HPDE6-E6E7 (cell line): ENCODE measurements around the gene KLK13.

Source experiments
- DNase-seq: peaks from one replicate; pipeline ENCODE4 v3.0.0; 2011; ENCODE audit warnings: missing footprints; ENCODE audit errors: extremely low spot score

The KLK13 gene

GRCh38 chr19:51060973-51061372, 3.9 kb downstream of the KLK13 start:
- no peak for DNase-seq

DNA sequence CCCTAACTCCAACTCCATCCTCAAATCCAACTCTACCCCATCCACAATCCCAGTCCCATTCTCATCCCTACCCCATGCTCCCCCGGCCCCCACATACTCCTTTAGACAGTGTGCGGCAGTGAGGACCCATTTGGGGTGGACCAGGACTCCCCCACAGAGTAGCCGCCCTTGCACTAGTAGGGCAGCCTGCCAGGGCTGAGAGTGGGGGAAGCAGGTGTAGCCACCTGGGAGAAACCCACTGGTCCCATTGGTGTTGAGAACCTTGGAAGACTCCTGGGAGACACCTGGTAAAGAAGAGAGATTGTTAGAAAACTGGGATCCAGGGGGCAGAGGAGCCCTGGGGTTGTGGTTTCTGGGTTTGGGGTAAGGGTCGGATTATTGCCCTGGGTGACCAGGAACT, 4.6 kb downstream of the KLK13 start:
- no peak for DNase-seq

DNA sequence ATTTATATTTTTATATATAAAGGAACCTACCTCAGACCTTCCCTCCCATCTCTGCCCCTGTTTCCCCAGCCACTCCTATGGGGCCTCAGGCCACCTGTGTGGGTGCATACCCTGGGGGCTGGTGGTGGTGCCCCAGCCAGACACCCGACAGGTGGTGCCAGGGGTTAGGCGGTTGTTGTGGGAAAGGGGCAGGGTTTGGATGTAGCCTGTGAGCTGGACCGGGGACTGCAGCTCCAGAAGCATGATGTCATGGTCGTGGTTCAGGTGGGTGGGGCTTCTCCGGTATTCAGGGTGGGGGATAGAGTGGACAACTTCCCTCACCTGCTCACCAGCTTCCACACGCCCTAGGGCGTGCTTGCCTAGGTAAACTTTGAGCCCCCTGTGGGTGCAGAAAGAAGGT, 5.2 kb downstream of the KLK13 start:
- no peak for DNase-seq

DNA sequence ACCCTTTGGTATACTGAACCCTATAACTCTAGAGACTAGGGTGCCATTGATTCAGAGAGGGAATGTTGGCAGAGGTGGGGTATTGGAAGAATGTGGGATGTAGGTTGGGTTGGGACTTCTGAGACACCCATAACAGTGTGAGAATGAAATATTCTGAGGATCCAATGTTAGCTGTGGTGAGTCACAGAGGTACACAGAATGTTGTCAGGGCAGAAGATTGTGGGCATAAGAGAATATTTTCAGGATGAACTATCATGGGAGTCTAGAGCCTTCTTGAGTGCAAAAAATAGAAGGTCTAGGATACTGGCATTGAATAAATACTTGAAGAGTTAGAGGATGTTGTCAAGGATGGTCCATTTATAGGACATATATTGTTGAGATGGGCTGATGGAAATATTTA, 9.0 kb downstream of the KLK13 start:
- DNase-seq = no peak

GRCh38 chr19:51047031-51047335, 17.9 kb downstream of the KLK13 start:
- DNase-seq = no peak

- no peak for DNase-seq
These were observed 20.6 kb downstream of the KLK13 start for GRCh38 chr19:51044327-51044726.

DNA sequence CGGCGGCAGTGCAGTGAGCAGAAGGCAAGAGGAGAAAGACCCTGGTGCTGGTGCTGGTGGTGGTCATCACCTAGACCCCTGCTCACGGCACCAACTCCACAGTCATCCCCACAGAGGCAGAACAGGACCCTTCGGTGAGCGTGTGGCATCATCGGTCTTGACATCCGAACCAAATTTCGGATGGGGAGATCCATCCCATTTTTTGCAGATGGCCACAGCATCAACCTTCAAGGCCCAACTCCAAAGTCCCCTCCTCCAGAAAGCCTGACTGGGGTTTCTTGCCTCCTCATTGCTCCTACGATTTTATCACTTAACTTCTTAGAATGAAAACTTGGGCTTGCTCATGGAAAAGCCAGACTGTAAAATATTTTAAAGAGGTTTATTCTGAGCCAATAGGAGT, 21.4 kb downstream of the KLK13 start:
- DNase-seq = no peak

- no peak for DNase-seq
These were observed 24.7 kb downstream of the KLK13 start for GRCh38 chr19:51040151-51040550.

- DNase-seq = no peak
These were observed 28.4 kb downstream of the KLK13 start for GRCh38 chr19:51036519-51036918.

DNA sequence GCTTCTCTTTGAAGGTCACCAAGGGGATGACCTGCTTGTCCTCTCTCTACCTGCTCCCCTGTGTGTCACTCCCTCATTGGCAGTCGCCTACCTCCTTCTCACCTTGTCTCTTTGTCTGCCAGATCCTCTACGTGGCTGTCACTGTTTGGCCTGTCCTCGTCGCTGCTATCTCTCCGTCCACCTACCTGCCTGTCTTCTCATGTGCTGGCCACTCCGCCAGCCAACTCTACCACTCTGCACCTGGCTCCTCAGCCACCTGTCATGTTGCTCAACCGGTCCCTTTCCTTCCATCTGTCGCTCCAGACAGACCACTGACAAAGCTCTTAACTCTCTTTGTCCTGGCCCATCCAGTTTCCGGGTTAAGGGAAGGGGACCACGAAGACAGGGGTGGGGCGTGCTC, 30.2 kb downstream of the KLK13 start, which contains the start of gene KLK12:
KLK12 (minus strand) TSS at position 299 of the 400 bp plus-strand sequence. CDS start 381 bp downstream, outside the sequence.
- DNase-seq = no peak

DNA sequence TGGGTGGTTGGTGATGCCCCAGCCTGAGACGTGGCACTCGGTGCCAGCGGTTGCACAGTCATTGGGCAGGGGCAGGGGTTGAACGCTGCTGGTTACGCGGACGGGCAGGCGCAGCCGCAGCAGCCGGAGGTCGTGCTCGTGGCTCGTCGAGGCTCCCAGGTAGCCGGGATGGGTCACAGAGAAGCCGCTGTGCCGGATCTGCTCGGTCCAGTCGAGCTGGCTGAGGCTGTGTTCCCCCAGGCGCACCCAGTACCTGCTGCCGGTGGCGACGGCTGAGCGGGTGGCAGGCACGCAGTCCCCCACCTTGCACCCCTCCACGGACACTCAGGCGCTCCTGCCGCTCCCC, 33.0 kb downstream of the KLK13 start:
- no peak for DNase-seq

DNA sequence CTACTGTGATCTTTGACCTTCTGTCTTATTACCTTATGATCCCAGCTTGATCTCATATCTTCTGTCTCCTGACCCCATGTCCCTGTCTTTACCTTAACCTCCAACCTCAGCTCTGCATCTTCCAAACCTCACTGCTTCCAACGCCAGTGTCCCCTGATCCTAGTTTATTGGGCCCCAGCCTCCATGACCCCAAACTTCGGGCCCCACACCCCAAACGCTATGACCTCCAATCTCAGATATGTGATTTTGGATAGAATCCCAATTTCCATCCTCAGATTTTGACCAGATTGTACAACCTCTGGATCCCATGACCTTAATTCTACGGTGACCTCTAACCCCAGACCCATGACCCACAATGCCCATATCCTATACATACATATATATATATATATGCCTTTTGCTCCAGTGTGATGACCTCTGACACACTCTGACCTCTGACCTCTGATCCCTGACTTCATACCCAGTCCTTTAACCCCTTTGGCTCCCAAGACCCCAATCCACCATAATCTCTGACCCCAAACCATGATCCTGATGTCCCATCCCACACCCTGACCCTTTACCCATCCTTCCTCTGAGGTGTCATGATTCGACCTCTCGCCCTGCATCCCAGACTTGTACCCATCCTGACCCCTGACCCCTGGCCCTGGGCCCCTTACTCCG, 33.5 kb downstream of the KLK13 start:
- DNase-seq = no peak

DNA sequence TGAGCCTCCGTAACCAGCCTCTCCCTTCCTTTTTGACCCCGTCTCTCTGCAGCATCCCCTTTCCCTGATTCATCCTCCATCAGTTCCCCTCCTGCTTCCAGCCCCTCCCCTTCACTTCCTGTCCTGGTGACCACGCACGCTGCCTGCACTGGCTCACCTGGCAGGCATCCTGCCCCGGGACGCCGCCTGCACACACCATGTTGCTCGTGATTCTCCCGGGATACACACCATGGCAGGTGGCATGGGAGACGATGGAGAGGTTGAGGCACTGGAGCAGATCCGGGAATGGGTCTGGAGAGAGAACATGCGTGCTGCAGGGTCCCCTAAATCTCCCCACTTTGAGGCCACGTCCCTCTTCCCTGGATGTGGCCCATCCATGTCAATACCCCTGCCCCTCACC, 34.3 kb downstream of the KLK13 start:
- DNase-seq = no peak

DNA sequence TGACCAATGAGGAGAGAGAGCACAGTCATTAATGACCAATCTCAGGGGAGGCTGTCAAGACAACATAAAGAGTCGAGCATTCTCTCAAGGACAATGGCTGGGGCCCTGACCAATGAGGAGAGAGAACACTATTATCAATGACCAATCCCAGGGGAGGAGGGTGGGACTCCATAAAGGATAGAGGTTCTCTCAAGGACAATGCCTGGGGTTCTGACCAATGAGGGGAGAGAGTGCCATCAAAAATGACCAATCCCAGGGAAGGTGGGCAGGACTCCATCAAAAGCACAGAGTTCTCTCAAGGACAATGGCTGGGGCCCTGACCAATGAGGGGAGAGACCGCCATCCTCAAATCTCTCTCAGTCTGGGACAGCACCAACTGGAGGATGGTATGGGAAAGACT, 35.2 kb downstream of the KLK13 start:
- no peak for DNase-seq

DNA sequence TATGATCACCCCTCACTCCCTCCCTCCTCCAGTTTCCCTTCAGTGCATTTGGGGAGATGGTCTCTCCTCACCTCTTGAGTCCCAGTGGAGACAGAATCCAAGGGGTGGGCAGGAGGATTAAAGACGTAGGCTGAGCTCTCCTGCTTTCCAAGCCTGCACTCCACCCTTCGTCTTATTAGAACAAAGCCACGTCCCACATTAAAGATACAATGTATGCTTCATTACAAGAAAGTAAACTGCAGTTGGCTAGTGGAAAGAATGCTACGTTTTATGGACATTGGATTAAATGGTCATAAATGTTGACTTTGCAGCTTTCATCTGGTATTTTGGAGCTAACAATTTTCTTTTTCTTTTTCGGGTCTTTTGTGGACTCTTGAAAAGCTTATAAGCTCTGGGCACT, 37.0 kb downstream of the KLK13 start:
- DNase-seq = no peak

GRCh38 chr19:51027126-51027806, 37.6 kb downstream of the KLK13 start:
- no peak for DNase-seq

GRCh38 chr19:51026554-51026831, 38.4 kb downstream of the KLK13 start, which contains the start of gene KLK11:
TSS of gene KLK11 (minus strand) at chr19:51026616. CDS start at chr19:51025631, 985 bp downstream.
- DNase-seq = no peak

GRCh38 chr19:51025809-51026553, 38.9 kb downstream of the KLK13 start:
- no peak for DNase-seq

DNA sequence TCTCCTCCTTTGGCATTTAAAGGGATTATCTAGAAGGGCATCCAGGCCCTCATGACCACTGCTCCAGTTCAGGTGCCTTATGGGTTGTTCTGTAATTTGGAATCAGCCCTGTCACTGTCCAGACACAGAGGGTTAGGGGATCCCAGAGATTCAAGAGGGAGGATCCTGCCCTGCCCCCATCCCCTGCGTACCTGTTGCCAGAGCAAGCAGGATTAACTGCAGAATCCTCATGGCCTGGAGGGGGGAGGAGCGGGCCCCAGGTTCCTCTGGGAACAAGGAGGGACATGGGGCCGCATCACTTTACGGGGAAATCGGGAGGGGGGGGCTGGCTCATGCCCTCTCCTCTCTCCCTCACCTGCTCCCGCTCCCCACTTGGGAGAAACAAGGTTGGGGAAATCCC, 39.5 kb downstream of the KLK13 start:
- DNase-seq = no peak

DNA sequence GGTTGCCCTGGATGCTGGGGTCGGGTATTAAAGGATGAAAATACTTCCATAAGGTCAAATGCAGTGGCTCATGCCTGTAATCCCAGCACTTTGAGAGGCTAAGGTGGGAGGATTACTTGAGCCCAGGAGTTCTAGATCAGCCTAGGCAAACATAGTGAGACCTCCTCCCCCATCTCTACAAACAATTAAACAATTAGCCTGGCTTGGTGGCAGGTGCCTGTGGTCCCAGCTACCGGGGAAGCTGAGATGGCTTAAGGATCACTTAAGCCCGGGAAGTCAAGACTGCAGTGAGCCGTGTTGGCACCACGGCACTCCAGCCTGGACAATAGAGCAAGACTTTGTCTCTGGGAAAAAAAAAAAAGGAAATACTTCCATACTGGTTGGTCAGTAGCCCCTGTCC, 40.0 kb downstream of the KLK13 start:
- DNase-seq = no peak

DNA sequence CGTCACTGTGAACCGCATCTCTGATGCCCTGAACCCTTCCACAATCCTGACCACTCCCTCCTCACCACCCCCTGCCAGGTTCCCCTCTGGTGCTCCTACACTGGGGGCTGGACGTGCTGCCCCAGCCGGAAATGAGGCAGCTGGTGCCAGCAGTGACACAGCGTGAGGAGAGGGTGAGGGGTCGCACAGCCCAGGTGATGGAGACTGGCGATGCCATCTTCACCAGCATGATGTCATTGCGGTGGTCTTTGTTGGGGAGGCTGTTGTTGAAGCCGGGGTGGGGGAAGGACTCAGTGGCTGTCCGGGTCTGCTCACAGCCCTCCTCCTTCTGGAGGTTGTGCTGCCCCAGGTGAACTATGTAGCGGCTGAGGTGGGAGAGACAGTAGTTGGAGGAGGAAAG, 40.9 kb downstream of the KLK13 start:
- DNase-seq = no peak

GRCh38 chr19:51022526-51022925, 42.4 kb downstream of the KLK13 start:
- DNase-seq = no peak

- no peak for DNase-seq
These were observed 43.8 kb downstream of the KLK13 start for GRCh38 chr19:51020988-51021651.
